Suprapubic skin (tissue), 4 donors: Measurements from ENCODE around the gene TOP1. TPM values are rescaled to one million over a fixed set of nuclear protein-coding genes. Genes with fewer than 3 reads are reported as not detected.

Experiments used
- DNase-seq, 2 donors: peaks; one replicate each; pipeline ENCODE4 v3.0.0-alpha.2; 2019; ENCODE audit warnings: low spot score in 2 of 2
- H3K27ac ChIP-seq: fragments of 200-600 bp; sonication (generic); one replicate; pipeline ENCODE4 v1.5.1; 2019
- H3K27me3 ChIP-seq: fragments of 200-600 bp; sonication (generic); one replicate; pipeline ENCODE4 v1.5.1; 2019
- H3K36me3 ChIP-seq: fragments of 200-600 bp; sonication (generic); one replicate; pipeline ENCODE4 v1.5.1; 2019
- H3K4me1 ChIP-seq: fragments of 200-600 bp; sonication (generic); one replicate; pipeline ENCODE4 v1.5.1; 2019
- H3K4me3 ChIP-seq: fragments of 200-600 bp; sonication (generic); one replicate; pipeline ENCODE4 v1.5.1; 2019; ENCODE audit warnings: mild to moderate bottlenecking
- H3K9me3 ChIP-seq: fragments of 200-600 bp; sonication (generic); one replicate; pipeline ENCODE4 v1.5.1; 2019
- CTCF ChIP-seq, 2 donors: fragments of 200-600 bp in 1 of 2; fragments of 450-650 bp in 1 of 2; sonication (generic) in 1 of 2; IDR thresholded peaks; one replicate each; pipeline ENCODE4 v1.5.1; 2016 to 2019; ENCODE audit warnings: antibody characterized with exemption in 2 of 2, mild to moderate bottlenecking in 1 of 2, moderate library complexity in 1 of 2
- EP300 ChIP-seq: sonication (generic); formaldehyde crosslinking; IDR thresholded peaks from one replicate; pipeline ENCODE4 v1.6.1; 2017; ENCODE audit warnings: antibody characterized with exemption
- POLR2A ChIP-seq, 2 donors: fragments of 450-650 bp; IDR thresholded peaks; one replicate each; pipeline ENCODE4 v1.6.1; 2017; ENCODE audit warnings: antibody characterized with exemption in 2 of 2, mild to moderate bottlenecking in 2 of 2, moderate library complexity in 2 of 2
- POLR2AphosphoS5 ChIP-seq, 3 donors: sonication (generic); formaldehyde crosslinking; IDR thresholded peaks; one replicate each; pipeline ENCODE4 v1.6.1; 2017; ENCODE audit warnings: antibody characterized with exemption in 3 of 3
- WGBS: methylation state at CpG from one replicate; pipeline ENCODE4 v1.1.5; 2018; 5-methylcytosine and 5-hydroxymethylcytosine counted together
- total RNA-seq, 4 donors: library from RNA; depleted of rRNA; stranded (reverse); fragments of >200 nt; gene quantifications; one replicate each; pipeline ENCODE4 v1.1.0, GENCODE V29; 2016

TOP1 gene
- total RNA-seq, 4 donors from 2014 or later = 25.8 to 32.6 (median 32.0) TPM

GRCh38 chr20:41169162-41169690 lies 140.6 kb downstream of the TOP1 start:
- H3K4me3 ChIP-seq = no peak overlapping the region
- WGBS = 93% methylated on average over 9 of the region's 9 CpGs

GRCh38 chr20:41169791-41170351 lies 141.2 kb downstream of the TOP1 start:
- no peak for TF ChIP-seq POLR2AphosphoS5 (IDR thresholded peaks at IDR 0.05)
- no peak for TF ChIP-seq EP300
- no peak for TF ChIP-seq CTCF (IDR thresholded peaks at IDR 0.05)
- TF ChIP-seq POLR2A (IDR thresholded peaks at IDR 0.05) = no peak
- H3K4me1 ChIP-seq = peaks cover 20% of the 10 kb centered on the region
- WGBS = 72% methylated on average over 14 of the region's 14 CpGs
- H3K9me3 ChIP-seq = no peaks in the 10 kb centered on the region
- peak; percentile 51 to 72 for DNase-seq
- H3K27me3 ChIP-seq = no peaks in the 10 kb centered on the region
- peaks cover 90% of the 10 kb centered on the region for H3K36me3 ChIP-seq
- no peak overlapping the region for H3K27ac ChIP-seq
- no peak overlapping the region for H3K4me3 ChIP-seq

More at GRCh38 chr20:41169162-41169690, 140.6 kb downstream of the TOP1 start:
- TF ChIP-seq EP300 = no peak
- TF ChIP-seq CTCF (IDR thresholded peaks at IDR 0.05) = no peak
- no peak for TF ChIP-seq POLR2A (IDR thresholded peaks at IDR 0.05)
- no peak for TF ChIP-seq POLR2AphosphoS5 (IDR thresholded peaks at IDR 0.05)
- Histone ChIP-seq H3K4me1 (peaks cover 20% of the 10 kb centered on the region), H3K27me3 (no peaks in the 10 kb centered on the region), H3K9me3 (no peaks in the 10 kb centered on the region), H3K36me3 (peaks cover 90% of the 10 kb centered on the region), H3K27ac (no peak overlapping the region)
- DNase-seq = peak in 1 of 2 donors; percentile 20

GRCh38 chr20:41170386-41171105 lies 141.9 kb downstream of the TOP1 start:
- DNase-seq = peak; percentile 44 to 50
- no peaks in the 10 kb centered on the region for H3K27me3 ChIP-seq

GRCh38 chr20:41171736-41172295 lies 143.2 kb downstream of the TOP1 start:
- peak; percentile 21 to 50 for DNase-seq
- Histone ChIP-seq H3K36me3 (peaks cover 76% of the 10 kb centered on the region), H3K4me1 (peaks cover 30% of the 10 kb centered on the region), H3K9me3 (no peaks in the 10 kb centered on the region), H3K27me3 (no peaks in the 10 kb centered on the region), H3K4me3 (no peak overlapping the region), H3K27ac (peak overlapping the region; percentile 63)
- TF ChIP-seq EP300 = no peak
- no peak for TF ChIP-seq CTCF (IDR thresholded peaks at IDR 0.05)
- TF ChIP-seq POLR2A (IDR thresholded peaks at IDR 0.05) = no peak
- TF ChIP-seq POLR2AphosphoS5 (IDR thresholded peaks at IDR 0.05) = no peak
- 64% methylated on average over 3 of the region's 3 CpGs for WGBS

More at GRCh38 chr20:41170386-41171105, 141.9 kb downstream of the TOP1 start:
- H3K4me1 ChIP-seq = peaks cover 27% of the 10 kb centered on the region
- no peak overlapping the region for H3K4me3 ChIP-seq
- H3K36me3 ChIP-seq = peaks cover 88% of the 10 kb centered on the region
- no peaks in the 10 kb centered on the region for H3K9me3 ChIP-seq
- 93% methylated on average over 6 of the region's 6 CpGs for WGBS
- no peak overlapping the region for H3K27ac ChIP-seq
- TF ChIP-seq POLR2AphosphoS5 (IDR thresholded peaks at IDR 0.05) (no peak), POLR2A (IDR thresholded peaks at IDR 0.05) (no peak), EP300 (no peak), CTCF (IDR thresholded peaks at IDR 0.05) (no peak)
